Liver (tissue), 9 donors: Measurements from ENCODE around the gene RFLNA. TPM values are rescaled to one million over a fixed set of nuclear protein-coding genes. Genes with fewer than 3 reads are reported as not detected.

ENCODE experiments used
- DNase-seq: peaks from one replicate; pipeline ENCODE4 v3.0.0-alpha.2; 2017; ENCODE audit warnings: low spot score
- H3K27ac ChIP-seq, 2 donors: one replicate each; pipeline ENCODE4 v1.7.0; 2013; ENCODE audit warnings: inconsistent platforms in 2 of 2, low read length in 2 of 2, control low read depth in 1 of 2, low read depth in 1 of 2, mild to moderate bottlenecking in 1 of 2
- H3K27me3 ChIP-seq, 4 donors: one replicate each; pipeline versions ENCODE4 v1.6.1 to v1.7.0; 2013; ENCODE audit warnings: low read length in 3 of 4, inconsistent platforms in 1 of 4, mild to moderate bottlenecking in 1 of 4, moderate library complexity in 1 of 4; ENCODE audit not compliant: control insufficient read depth in 4 of 4, insufficient read depth in 4 of 4
- H3K36me3 ChIP-seq, 4 donors: one replicate each; pipeline versions ENCODE4 v1.6.1 to v1.7.0; 2013; ENCODE audit warnings: low read length in 3 of 4, mild to moderate bottlenecking in 3 of 4, low read depth in 1 of 4, moderate library complexity in 1 of 4; ENCODE audit not compliant: control insufficient read depth in 4 of 4, insufficient read depth in 3 of 4
- H3K4me1 ChIP-seq, 4 donors: one replicate each; pipeline versions ENCODE4 v1.6.1 to v1.7.0; 2013; ENCODE audit warnings: low read length in 3 of 4, mild to moderate bottlenecking in 3 of 4, moderate library complexity in 1 of 4; ENCODE audit not compliant: control insufficient read depth in 4 of 4, insufficient read depth in 4 of 4
- H3K4me3 ChIP-seq, 3 donors: one replicate each; pipeline versions ENCODE4 v1.6.1 to v1.7.0; 2013; ENCODE audit warnings: low read length in 3 of 3, control low read depth in 1 of 3, low read depth in 1 of 3, mild to moderate bottlenecking in 1 of 3
- H3K9ac ChIP-seq, 2 donors: one replicate each; pipeline ENCODE4 v1.7.0; 2013; ENCODE audit warnings: low read length in 2 of 2, mild to moderate bottlenecking in 2 of 2, moderate library complexity in 2 of 2, control low read depth in 1 of 2, low read depth in 1 of 2
- H3K9me3 ChIP-seq, 4 donors: one replicate each; pipeline versions ENCODE4 v1.6.1 to v1.7.0; 2013; ENCODE audit warnings: low read length in 3 of 4; ENCODE audit not compliant: control insufficient read depth in 4 of 4
- EGR1 ChIP-seq, 2 donors: IDR thresholded peaks; 2 replicates each; pipeline ENCODE4 v1.6.1; 2016 to 2018; ENCODE audit warnings: antibody characterized with exemption in 2 of 2, low read depth in 2 of 2
- FOXA1 ChIP-seq: IDR thresholded peaks from 2 replicates; pipeline ENCODE4 v1.6.1; 2016; ENCODE audit warnings: antibody characterized with exemption
- FOXA2 ChIP-seq: IDR thresholded peaks from 2 replicates; pipeline ENCODE4 v1.6.1; 2016; ENCODE audit warnings: antibody characterized with exemption
- GABPA ChIP-seq, 2 donors: IDR thresholded peaks in 1 of 2; conservative IDR thresholded peaks in 1 of 2; 2 replicates each; pipeline ENCODE4 v1.6.1; 2016; ENCODE audit warnings: antibody characterized with exemption in 2 of 2, mild to moderate bottlenecking in 1 of 2, moderate library complexity in 1 of 2
- HNF4A ChIP-seq, 2 donors: conservative IDR thresholded peaks; 2 replicates each; pipeline ENCODE4 v1.6.1; 2016; ENCODE audit warnings: antibody characterized with exemption in 2 of 2, mild to moderate bottlenecking in 2 of 2
- JUND ChIP-seq, 2 donors: IDR thresholded peaks; 2 replicates each; pipeline ENCODE4 v1.6.1; 2016; ENCODE audit warnings: antibody characterized with exemption in 2 of 2
- NR2F2 ChIP-seq: IDR thresholded peaks from 2 replicates; pipeline ENCODE4 v1.6.1; 2016; ENCODE audit warnings: antibody characterized with exemption
- RAD21 ChIP-seq, 2 donors: IDR thresholded peaks; 2 replicates each; pipeline ENCODE4 v1.6.1; 2016; ENCODE audit warnings: antibody characterized with exemption in 2 of 2, mild to moderate bottlenecking in 2 of 2
- RXRA ChIP-seq, 2 donors: IDR thresholded peaks; 2 replicates each; pipeline ENCODE4 v1.6.1; 2017 to 2018; ENCODE audit warnings: antibody characterized with exemption in 2 of 2, mild to moderate bottlenecking in 1 of 2
- SP1 ChIP-seq: IDR thresholded peaks from 2 replicates; pipeline ENCODE4 v1.6.1; 2018; ENCODE audit warnings: antibody characterized with exemption, mild to moderate bottlenecking
- TAF1 ChIP-seq: conservative IDR thresholded peaks from 2 replicates; pipeline ENCODE4 v1.6.1; 2016; ENCODE audit warnings: antibody characterized with exemption, mild to moderate bottlenecking
- YY1 ChIP-seq: IDR thresholded peaks from 2 replicates; pipeline ENCODE4 v1.6.1; 2016; ENCODE audit warnings: antibody characterized with exemption, mild to moderate bottlenecking
- WGBS: extraction: QIAGEN DNeasy Blood & Tissue Kit; methylation state at CpG from one replicate; pipeline ENCODE4 v1.1.7; 2013; 5-methylcytosine and 5-hydroxymethylcytosine counted together
- polyA plus RNA-seq, 2 donors: library from polyadenylated mRNA; stranded (reverse) in 1 of 2; unstranded in 1 of 2; fragments of 200-250 nt in 1 of 2; fragments of >200 nt in 1 of 2; fragmentation: Nextera tagmentation in 1 of 2; extraction: Ambion mirVana in 1 of 2; gene quantifications; one replicate each; pipeline versions ENCODE4 v1.2.1 to v1.2.3, GENCODE V29; 2013 to 2015
- total RNA-seq, 2 donors: library from RNA; depleted of rRNA; stranded (reverse); fragments of >200 nt; gene quantifications; one replicate each; pipeline ENCODE4 v1.2.3, GENCODE V29; 2014
- TF ChIP-seq, protein P1 (sequence below): IDR thresholded peaks from 2 replicates; pipeline ENCODE4 v1.6.1; 2016; ENCODE audit warnings: antibody characterized with exemption
- TF ChIP-seq, protein P2 (sequence below): IDR thresholded peaks from 2 replicates; pipeline ENCODE4 v1.6.1; 2016; ENCODE audit warnings: antibody characterized with exemption, mild to moderate bottlenecking
- TF ChIP-seq, protein P3 (sequence below): IDR thresholded peaks from 2 replicates; pipeline ENCODE4 v1.6.1; 2016; ENCODE audit warnings: antibody characterized with exemption
- TF ChIP-seq, protein P4 (sequence below): fragments of 150-350 bp; IDR thresholded peaks from 2 replicates; pipeline ENCODE4 v1.5.1; 2017; ENCODE audit warnings: improper control_type of control experiment, low read depth, low read length; ENCODE audit not compliant: missing input control
- donor health status: healthy.
- donor health status: healthy.
- donor health status: healthy.
- donor health status: healthy.
- donor health status: healthy.

The RFLNA gene
- total and polyA plus RNA-seq, 4 donors, result 0.05 TPM; not detected in 2

DNA sequence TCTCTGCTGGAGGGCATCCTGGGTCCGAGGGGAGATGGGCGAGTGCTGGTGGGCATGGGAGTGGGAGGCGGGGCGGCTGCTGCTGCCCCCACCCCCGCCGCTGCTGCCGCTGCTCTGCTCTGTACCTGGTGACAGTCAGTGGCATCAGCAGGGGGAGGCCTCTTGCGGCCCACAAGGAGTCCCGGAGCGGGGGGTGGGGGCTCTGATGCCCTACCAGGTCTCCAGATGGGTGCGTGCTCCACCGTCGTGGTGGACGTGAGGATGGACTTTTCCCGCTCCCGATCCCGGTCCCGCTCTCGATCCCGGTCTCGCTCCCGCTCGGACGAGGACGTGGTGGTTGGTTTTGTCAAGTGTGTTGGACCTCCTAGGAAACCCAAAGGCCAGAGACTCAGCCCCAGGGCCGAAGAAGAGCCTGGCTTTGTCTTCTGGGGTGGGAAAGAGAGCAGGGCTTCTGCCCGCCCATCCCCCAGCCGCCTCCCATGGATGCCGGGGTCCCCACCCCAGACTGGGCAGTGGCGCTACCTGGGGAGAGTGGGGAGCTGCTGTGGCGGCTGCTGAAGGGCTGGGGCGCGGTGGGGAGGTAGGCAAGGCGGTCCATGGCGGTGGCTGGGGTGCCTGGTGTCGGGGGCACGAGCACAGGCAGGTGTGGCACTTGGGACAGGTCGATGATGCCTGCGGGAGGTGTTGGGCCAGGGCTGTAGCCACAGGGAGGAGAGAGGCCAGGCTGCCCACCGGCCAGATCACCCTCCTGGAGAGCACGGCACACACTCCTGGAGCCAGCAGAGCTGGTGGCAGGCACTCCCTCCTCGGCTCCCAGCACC, 45.4 kb downstream of the RFLNA start:
- Histone ChIP-seq H3K4me3 (no peak overlapping the region), H3K9me3 (no peaks in the 10 kb centered on the region), H3K4me1 (no peaks in the 10 kb centered on the region), H3K27ac (no peak overlapping the region), H3K36me3 (peaks cover 17 to 80% (median 29%) of the 10 kb centered on the region in 4 donors), H3K9ac (no peak overlapping the region), H3K27me3 (no peaks in the 10 kb centered on the region)
- 96% methylated on average over 42 of the region's 42 CpGs for WGBS
- TF ChIP-seq SP1 (no peak), GABPA (IDR thresholded peaks at IDR 0.05 in 1 of 2, conservative IDR thresholded peaks at IDR 0.05 in 1 of 2) (no peak), EGR1 (IDR thresholded peaks at IDR 0.05; ENCODE audit: low read depth in 2 of 2) (no peak), HNF4A (conservative IDR thresholded peaks at IDR 0.05) (no peak)
- TF ChIP-seq, protein P1, sequence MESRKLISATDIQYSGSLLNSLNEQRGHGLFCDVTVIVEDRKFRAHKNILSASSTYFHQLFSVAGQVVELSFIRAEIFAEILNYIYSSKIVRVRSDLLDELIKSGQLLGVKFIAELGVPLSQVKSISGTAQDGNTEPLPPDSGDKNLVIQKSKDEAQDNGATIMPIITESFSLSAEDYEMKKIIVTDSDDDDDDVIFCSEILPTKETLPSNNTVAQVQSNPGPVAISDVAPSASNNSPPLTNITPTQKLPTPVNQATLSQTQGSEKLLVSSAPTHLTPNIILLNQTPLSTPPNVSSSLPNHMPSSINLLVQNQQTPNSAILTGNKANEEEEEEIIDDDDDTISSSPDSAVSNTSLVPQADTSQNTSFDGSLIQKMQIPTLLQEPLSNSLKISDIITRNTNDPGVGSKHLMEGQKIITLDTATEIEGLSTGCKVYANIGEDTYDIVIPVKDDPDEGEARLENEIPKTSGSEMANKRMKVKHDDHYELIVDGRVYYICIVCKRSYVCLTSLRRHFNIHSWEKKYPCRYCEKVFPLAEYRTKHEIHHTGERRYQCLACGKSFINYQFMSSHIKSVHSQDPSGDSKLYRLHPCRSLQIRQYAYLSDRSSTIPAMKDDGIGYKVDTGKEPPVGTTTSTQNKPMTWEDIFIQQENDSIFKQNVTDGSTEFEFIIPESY, result no peak
- DNase-seq, result no peak

DNA sequence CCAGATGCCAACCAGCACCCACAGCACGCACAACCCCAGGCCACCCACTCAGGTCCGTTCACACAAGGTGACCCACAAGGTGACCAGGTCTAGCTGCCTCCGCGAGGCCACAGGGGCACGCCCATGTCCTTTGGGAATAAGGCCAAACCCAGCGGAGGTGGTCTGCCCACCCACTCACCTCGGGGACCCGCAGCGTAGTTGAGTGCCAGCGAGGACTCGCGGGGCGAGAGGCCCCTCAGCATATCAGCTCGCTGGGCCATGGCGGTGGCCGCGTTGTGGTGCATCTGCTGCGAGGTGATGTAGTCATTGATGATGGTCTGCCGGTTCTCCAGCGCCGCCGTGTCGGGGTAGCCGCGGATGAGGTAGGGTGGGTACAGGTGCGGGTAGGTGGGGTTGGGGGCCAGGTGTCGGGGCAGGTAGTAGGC, 46.8 kb downstream of the RFLNA start:
- Histone ChIP-seq H3K4me1 (no peaks in the 10 kb centered on the region), H3K9me3 (no peaks in the 10 kb centered on the region), H3K9ac (no peak overlapping the region), H3K36me3 (peaks cover 16 to 80% (median 28%) of the 10 kb centered on the region in 4 donors), H3K27me3 (no peaks in the 10 kb centered on the region), H3K4me3 (no peak overlapping the region), H3K27ac (no peak overlapping the region)
- DNase-seq, result no peak
- TF ChIP-seq FOXA2, result no peak
- TF ChIP-seq, protein P1, result no peak
- no peak for TF ChIP-seq YY1
- no peak for TF ChIP-seq RAD21 (IDR thresholded peaks at IDR 0.05)
- no peak for TF ChIP-seq JUND (IDR thresholded peaks at IDR 0.05)
- 96% methylated on average over 27 of the region's 27 CpGs for WGBS

DNA sequence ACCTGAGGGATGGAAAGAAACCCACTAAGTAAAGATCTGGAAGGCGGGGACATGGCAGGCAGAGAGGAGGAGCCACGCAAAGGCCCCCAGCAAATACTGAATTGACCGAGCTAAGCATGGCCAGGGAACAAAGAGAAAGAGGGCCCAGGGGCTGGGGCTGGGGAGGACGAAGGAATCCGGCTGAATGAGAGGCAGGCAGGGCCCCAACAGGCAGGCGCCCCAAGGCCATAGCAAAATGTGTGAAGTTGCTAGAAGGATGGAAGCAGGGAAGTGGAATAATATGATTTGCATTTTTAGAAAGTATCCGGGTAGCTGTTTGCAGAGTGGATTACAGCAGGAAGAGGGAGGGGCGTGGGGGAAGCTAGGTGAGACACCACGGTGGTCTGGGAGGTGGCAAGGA, 49.1 kb downstream of the RFLNA start:
- H3K4me1 ChIP-seq, result no peaks in the 10 kb centered on the region
- H3K9me3 ChIP-seq, result no peaks in the 10 kb centered on the region
- 94% methylated on average over 9 of the region's 9 CpGs for WGBS
- no peak overlapping the region for H3K4me3 ChIP-seq
- no peak for DNase-seq
- no peak overlapping the region for H3K27ac ChIP-seq
- H3K9ac ChIP-seq, result no peak overlapping the region
- peaks cover 20 to 85% (median 25%) of the 10 kb centered on the region in 4 donors for H3K36me3 ChIP-seq
- H3K27me3 ChIP-seq, result no peaks in the 10 kb centered on the region
- TF ChIP-seq JUND (IDR thresholded peaks at IDR 0.05) (no peak), NR2F2 (no peak), FOXA1 (no peak), FOXA2 (no peak), EGR1 (IDR thresholded peaks at IDR 0.05; ENCODE audit: low read depth in 2 of 2) (no peak), RAD21 (IDR thresholded peaks at IDR 0.05) (no peak), RXRA (IDR thresholded peaks at IDR 0.05) (no peak), TAF1 (no peak), YY1 (no peak), HNF4A (conservative IDR thresholded peaks at IDR 0.05) (no peak), SP1 (no peak), GABPA (IDR thresholded peaks at IDR 0.05 in 1 of 2, conservative IDR thresholded peaks at IDR 0.05 in 1 of 2) (no peak)
- TF ChIP-seq, protein P2, sequence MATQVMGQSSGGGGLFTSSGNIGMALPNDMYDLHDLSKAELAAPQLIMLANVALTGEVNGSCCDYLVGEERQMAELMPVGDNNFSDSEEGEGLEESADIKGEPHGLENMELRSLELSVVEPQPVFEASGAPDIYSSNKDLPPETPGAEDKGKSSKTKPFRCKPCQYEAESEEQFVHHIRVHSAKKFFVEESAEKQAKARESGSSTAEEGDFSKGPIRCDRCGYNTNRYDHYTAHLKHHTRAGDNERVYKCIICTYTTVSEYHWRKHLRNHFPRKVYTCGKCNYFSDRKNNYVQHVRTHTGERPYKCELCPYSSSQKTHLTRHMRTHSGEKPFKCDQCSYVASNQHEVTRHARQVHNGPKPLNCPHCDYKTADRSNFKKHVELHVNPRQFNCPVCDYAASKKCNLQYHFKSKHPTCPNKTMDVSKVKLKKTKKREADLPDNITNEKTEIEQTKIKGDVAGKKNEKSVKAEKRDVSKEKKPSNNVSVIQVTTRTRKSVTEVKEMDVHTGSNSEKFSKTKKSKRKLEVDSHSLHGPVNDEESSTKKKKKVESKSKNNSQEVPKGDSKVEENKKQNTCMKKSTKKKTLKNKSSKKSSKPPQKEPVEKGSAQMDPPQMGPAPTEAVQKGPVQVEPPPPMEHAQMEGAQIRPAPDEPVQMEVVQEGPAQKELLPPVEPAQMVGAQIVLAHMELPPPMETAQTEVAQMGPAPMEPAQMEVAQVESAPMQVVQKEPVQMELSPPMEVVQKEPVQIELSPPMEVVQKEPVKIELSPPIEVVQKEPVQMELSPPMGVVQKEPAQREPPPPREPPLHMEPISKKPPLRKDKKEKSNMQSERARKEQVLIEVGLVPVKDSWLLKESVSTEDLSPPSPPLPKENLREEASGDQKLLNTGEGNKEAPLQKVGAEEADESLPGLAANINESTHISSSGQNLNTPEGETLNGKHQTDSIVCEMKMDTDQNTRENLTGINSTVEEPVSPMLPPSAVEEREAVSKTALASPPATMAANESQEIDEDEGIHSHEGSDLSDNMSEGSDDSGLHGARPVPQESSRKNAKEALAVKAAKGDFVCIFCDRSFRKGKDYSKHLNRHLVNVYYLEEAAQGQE, result no peak
- TF ChIP-seq, protein P3, sequence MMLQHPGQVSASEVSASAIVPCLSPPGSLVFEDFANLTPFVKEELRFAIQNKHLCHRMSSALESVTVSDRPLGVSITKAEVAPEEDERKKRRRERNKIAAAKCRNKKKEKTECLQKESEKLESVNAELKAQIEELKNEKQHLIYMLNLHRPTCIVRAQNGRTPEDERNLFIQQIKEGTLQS, result no peak
- TF ChIP-seq, protein P4, sequence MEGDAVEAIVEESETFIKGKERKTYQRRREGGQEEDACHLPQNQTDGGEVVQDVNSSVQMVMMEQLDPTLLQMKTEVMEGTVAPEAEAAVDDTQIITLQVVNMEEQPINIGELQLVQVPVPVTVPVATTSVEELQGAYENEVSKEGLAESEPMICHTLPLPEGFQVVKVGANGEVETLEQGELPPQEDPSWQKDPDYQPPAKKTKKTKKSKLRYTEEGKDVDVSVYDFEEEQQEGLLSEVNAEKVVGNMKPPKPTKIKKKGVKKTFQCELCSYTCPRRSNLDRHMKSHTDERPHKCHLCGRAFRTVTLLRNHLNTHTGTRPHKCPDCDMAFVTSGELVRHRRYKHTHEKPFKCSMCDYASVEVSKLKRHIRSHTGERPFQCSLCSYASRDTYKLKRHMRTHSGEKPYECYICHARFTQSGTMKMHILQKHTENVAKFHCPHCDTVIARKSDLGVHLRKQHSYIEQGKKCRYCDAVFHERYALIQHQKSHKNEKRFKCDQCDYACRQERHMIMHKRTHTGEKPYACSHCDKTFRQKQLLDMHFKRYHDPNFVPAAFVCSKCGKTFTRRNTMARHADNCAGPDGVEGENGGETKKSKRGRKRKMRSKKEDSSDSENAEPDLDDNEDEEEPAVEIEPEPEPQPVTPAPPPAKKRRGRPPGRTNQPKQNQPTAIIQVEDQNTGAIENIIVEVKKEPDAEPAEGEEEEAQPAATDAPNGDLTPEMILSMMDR, result no peak
